K562 (cell line): ENCODE data around the gene SMG9. TPM values are rescaled to one million over a fixed set of nuclear protein-coding genes. Genes with fewer than 3 reads are reported as not detected.

Source experiments
- ATF7 ChIP-seq: fragments of 450-650 bp; IDR thresholded peaks from 2 replicates; pipeline ENCODE4 v1.7.1; 2014; ENCODE audit warnings: mild to moderate bottlenecking, moderate library complexity
- CSDE1 ChIP-seq, 2 experiments: fragments of 450-650 bp; IDR thresholded peaks; 2 replicates each; pipeline ENCODE4 v1.6.1; 2016; ENCODE audit warnings: mild to moderate bottlenecking in 1 of 2
- ESRRA ChIP-seq: fragments of 450-650 bp; IDR thresholded peaks from 2 replicates; pipeline ENCODE4 v1.6.1; 2014; ENCODE audit warnings: low read depth, mild to moderate bottlenecking, moderate library complexity, borderline replicate concordance
- FOXA3 ChIP-seq, 2 experiments: fragments of 450-650 bp in 1 of 2; sonication (generic) in 1 of 2; formaldehyde crosslinking; IDR thresholded peaks in 1 of 2; conservative IDR thresholded peaks in 1 of 2; 2 replicates each; pipeline versions ENCODE4 v1.4.0 to v1.8.0; 2020 to 2022; ENCODE audit warnings: mild to moderate bottlenecking in 2 of 2, missing genetic modification reagents in 1 of 2
- MEF2D ChIP-seq: conservative IDR thresholded peaks from 2 replicates; pipeline ENCODE4 v1.6.1; 2016; ENCODE audit warnings: low read depth, missing genetic modification characterization, missing compliant biosample characterization
- NCOR1 ChIP-seq: fragments of 450-650 bp; IDR thresholded peaks from 2 replicates; pipeline ENCODE4 v1.6.1; 2016; ENCODE audit warnings: mild to moderate bottlenecking, moderate library complexity
- NR2C1 ChIP-seq, 2 experiments: fragments of 450-650 bp; IDR thresholded peaks; 2 replicates each; pipeline ENCODE4 v1.6.1; 2017; ENCODE audit warnings: mild to moderate bottlenecking in 2 of 2, antibody characterized with exemption in 1 of 2, inconsistent platforms in 1 of 2, missing compliant biosample characterization in 1 of 2, missing genetic modification characterization in 1 of 2
- NR2C2 ChIP-seq, 2 experiments: fragments of 200-800 bp in 1 of 2; sonication (Bioruptor generic) in 1 of 2; sonication (generic) in 1 of 2; formaldehyde crosslinking in 1 of 2; IDR thresholded peaks; 2 replicates each; pipeline versions ENCODE4 v1.6.1 to v1.8.0; 2016 to 2022; ENCODE audit warnings: mild to moderate bottlenecking in 1 of 2, missing compliant biosample characterization in 1 of 2, missing genetic modification characterization in 1 of 2, missing genetic modification reagents in 1 of 2
- RBM39 ChIP-seq: fragments of 200-400 bp; formaldehyde crosslinking; optimal IDR thresholded peaks from 2 replicates; pipeline ENCODE3; 2018; ENCODE audit warnings: low read depth, low read length
- SMAD4 ChIP-seq: fragments of 250-450 bp; sonication (Bioruptor Pico); conservative IDR thresholded peaks from 2 replicates; pipeline ENCODE4 v1.8.0; 2021; ENCODE audit warnings: inconsistent platforms, mild to moderate bottlenecking, moderate library complexity
- SOX6 ChIP-seq: fragments of 450-650 bp; IDR thresholded peaks from 2 replicates; pipeline ENCODE4 v1.6.1; 2014; ENCODE audit warnings: mild to moderate bottlenecking
- SRSF7 ChIP-seq: fragments of 200-400 bp; formaldehyde crosslinking; optimal IDR thresholded peaks from 2 replicates; pipeline ENCODE3; 2017; ENCODE audit warnings: mild to moderate bottlenecking, low read depth, low read length
- STAG1 ChIP-seq: sonication (generic); formaldehyde crosslinking; IDR thresholded peaks from 2 replicates; pipeline ENCODE4 v1.5.0; 2020; ENCODE audit warnings: missing genetic modification reagents, borderline replicate concordance
- ZKSCAN1 ChIP-seq: fragments of 150-350 bp; IDR thresholded peaks from 2 replicates; pipeline ENCODE4 v1.6.1; 2016; ENCODE audit warnings: low read depth, low read length
- polyA plus RNA-seq, 8 experiments: library from polyadenylated mRNA; depleted of rRNA in 4 of 8; stranded (reverse) in 5 of 8; unstranded in 3 of 8; fragments of >200 nt; fragmentation: Nextera tagmentation in 2 of 8; fragmentation: Illumina TruSeq in 1 of 8; extraction: Ambion mirVana in 2 of 8; extraction: Trizol in 1 of 8; gene quantifications; 2 replicates each; pipeline versions ENCODE4 v1.2.1 to v1.2.3, GENCODE V29; 2011 to 2014; ENCODE audit warnings: inconsistent platforms in 1 of 8, missing spikeins in 1 of 8
- total RNA-seq, 7 experiments: library from RNA; depleted of rRNA in 6 of 7; stranded (reverse); fragments of >200 nt in 6 of 7; fragmentation: Illumina TruSeq in 2 of 7; extraction: Trizol in 2 of 7; gene quantifications; 2 replicates each; pipeline versions ENCODE4 v1.2.1 to v1.2.3, GENCODE V29; 2011 to 2021; ENCODE audit warnings: low replicate concordance in 1 of 7
- TF ChIP-seq, protein P1 (sequence below): fragments of 450-650 bp; IDR thresholded peaks from 2 replicates; pipeline ENCODE4 v1.6.1; 2016; ENCODE audit warnings: mild to moderate bottlenecking
- TF ChIP-seq, protein P2 (sequence below), 3 experiments: fragments of 200-800 bp in 1 of 3; sonication (Bioruptor generic) in 1 of 3; sonication (generic) in 1 of 3; formaldehyde crosslinking in 1 of 3; IDR thresholded peaks; 2 replicates each; pipeline versions ENCODE4 v1.6.1 to v1.8.0; 2016 to 2022; ENCODE audit warnings: mild to moderate bottlenecking in 2 of 3, missing compliant biosample characterization in 2 of 3, missing genetic modification characterization in 2 of 3, missing genetic modification reagents in 1 of 3
- TF ChIP-seq, protein P3 (sequence below): fragments of 450-650 bp; IDR thresholded peaks from 2 replicates; pipeline ENCODE4 v1.6.1; 2017; ENCODE audit warnings: antibody characterized with exemption, mild to moderate bottlenecking

Gene SMG9
- total and polyA plus RNA-seq, 9 of the 15 experiments (the other 6 are each of a cell fraction or from before 2014, with no cell fraction given) = 1.7 to 79.7 (median 40.2) TPM

- TF ChIP-seq, protein P1, sequence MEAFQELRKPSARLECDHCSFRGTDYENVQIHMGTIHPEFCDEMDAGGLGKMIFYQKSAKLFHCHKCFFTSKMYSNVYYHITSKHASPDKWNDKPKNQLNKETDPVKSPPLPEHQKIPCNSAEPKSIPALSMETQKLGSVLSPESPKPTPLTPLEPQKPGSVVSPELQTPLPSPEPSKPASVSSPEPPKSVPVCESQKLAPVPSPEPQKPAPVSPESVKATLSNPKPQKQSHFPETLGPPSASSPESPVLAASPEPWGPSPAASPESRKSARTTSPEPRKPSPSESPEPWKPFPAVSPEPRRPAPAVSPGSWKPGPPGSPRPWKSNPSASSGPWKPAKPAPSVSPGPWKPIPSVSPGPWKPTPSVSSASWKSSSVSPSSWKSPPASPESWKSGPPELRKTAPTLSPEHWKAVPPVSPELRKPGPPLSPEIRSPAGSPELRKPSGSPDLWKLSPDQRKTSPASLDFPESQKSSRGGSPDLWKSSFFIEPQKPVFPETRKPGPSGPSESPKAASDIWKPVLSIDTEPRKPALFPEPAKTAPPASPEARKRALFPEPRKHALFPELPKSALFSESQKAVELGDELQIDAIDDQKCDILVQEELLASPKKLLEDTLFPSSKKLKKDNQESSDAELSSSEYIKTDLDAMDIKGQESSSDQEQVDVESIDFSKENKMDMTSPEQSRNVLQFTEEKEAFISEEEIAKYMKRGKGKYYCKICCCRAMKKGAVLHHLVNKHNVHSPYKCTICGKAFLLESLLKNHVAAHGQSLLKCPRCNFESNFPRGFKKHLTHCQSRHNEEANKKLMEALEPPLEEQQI = peak; percentile 28; the same call in 1 of the 2 replicates
- TF ChIP-seq STAG1 (CRISPR knock-in tag) (peak; percentile 57; the same call in 1 of the 2 replicates), ATF7 (peak; percentile 34; the same call in 1 of the 2 replicates), RBM39 (peak; percentile 76), NR2C1 (IDR thresholded peaks at IDR 0.05) (peak; percentile 85), NR2C1 (tag; IDR thresholded peaks at IDR 0.05) (peak; percentile 91), FOXA3 (CRISPR knock-in tag; conservative IDR thresholded peaks at IDR 0.05 in 1 of 2, IDR thresholded peaks at IDR 0.05 in 1 of 2) (0 out of 4 replicates have a peak, but pooled peaks of 1 of the 2 experiments have one; percentile 10), SMAD4 (CRISPR knock-in tag) (peak; percentile 55), NR2C2 (CRISPR knock-in tag; IDR thresholded peaks at IDR 0.05) (0 out of 2 replicates have a peak, but pooled peaks have one; percentile 50), NR2C2 (tag; IDR thresholded peaks at IDR 0.05) (peak; percentile 94), ZKSCAN1 (peak; percentile 99), CSDE1 (IDR thresholded peaks at IDR 0.05) (no peak), SOX6 (peak; percentile 9; the same call in 1 of the 2 replicates), NCOR1 (no peak; the same call in 1 of the 2 replicates), ESRRA (peak; percentile 58), MEF2D (tag) (peak; percentile 55; the same call in 1 of the 2 replicates), SRSF7 (no peak)
- TF ChIP-seq, protein P2, sequence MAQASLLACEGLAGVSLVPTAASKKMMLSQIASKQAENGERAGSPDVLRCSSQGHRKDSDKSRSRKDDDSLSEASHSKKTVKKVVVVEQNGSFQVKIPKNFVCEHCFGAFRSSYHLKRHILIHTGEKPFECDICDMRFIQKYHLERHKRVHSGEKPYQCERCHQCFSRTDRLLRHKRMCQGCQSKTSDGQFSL (CRISPR knock-in tag; IDR thresholded peaks at IDR 0.05) = no peak
- TF ChIP-seq, protein P2 (tag; IDR thresholded peaks at IDR 0.05) = 0 out of 4 replicates have a peak, but pooled peaks of 1 of the 2 experiments have one; percentile 30
- TF ChIP-seq, protein P3, sequence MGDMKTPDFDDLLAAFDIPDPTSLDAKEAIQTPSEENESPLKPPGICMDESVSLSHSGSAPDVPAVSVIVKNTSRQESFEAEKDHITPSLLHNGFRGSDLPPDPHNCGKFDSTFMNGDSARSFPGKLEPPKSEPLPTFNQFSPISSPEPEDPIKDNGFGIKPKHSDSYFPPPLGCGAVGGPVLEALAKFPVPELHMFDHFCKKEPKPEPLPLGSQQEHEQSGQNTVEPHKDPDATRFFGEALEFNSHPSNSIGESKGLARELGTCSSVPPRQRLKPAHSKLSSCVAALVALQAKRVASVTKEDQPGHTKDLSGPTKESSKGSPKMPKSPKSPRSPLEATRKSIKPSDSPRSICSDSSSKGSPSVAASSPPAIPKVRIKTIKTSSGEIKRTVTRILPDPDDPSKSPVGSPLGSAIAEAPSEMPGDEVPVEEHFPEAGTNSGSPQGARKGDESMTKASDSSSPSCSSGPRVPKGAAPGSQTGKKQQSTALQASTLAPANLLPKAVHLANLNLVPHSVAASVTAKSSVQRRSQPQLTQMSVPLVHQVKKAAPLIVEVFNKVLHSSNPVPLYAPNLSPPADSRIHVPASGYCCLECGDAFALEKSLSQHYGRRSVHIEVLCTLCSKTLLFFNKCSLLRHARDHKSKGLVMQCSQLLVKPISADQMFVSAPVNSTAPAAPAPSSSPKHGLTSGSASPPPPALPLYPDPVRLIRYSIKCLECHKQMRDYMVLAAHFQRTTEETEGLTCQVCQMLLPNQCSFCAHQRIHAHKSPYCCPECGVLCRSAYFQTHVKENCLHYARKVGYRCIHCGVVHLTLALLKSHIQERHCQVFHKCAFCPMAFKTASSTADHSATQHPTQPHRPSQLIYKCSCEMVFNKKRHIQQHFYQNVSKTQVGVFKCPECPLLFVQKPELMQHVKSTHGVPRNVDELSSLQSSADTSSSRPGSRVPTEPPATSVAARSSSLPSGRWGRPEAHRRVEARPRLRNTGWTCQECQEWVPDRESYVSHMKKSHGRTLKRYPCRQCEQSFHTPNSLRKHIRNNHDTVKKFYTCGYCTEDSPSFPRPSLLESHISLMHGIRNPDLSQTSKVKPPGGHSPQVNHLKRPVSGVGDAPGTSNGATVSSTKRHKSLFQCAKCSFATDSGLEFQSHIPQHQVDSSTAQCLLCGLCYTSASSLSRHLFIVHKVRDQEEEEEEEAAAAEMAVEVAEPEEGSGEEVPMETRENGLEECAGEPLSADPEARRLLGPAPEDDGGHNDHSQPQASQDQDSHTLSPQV = peak; percentile 91
Observed at GRCh38 chr19:43784981-43785808, 30.4 kb upstream of the SMG9 start (continued).
